IPS DF 4.7 (cell line): ENCODE measurements around the gene AZU1.

ENCODE experiments used
- DNase-seq: peaks from one replicate; pipeline ENCODE4 v3.0.0-alpha.2; 2013; ENCODE audit warnings: low spot score; ENCODE audit errors: extremely low read depth

The AZU1 gene

GRCh38 chr19:854549-854948 is 26.9 kb downstream of the AZU1 start:
- DNase-seq, result no peak

GRCh38 chr19:855142-855541 is 27.5 kb downstream of the AZU1 start:
- DNase-seq, result no peak

GRCh38 chr19:855566-856120 is 28.0 kb downstream of the AZU1 start:
- no peak for DNase-seq

GRCh38 chr19:858284-858683 is 30.6 kb downstream of the AZU1 start:
- DNase-seq, result no peak

- no peak for DNase-seq
Measured at GRCh38 chr19:858868-859843, 31.5 kb downstream of the AZU1 start, which contains the start of gene CFD. CFD (plus strand) TSS chr19:859664; CDS start chr19:859690, 26 bp downstream.

- DNase-seq, result no peak
Measured at GRCh38 chr19:861141-861755, 33.6 kb downstream of the AZU1 start.

- peak; percentile 51 for DNase-seq
Measured at GRCh38 chr19:861756-862580, 34.3 kb downstream of the AZU1 start.

GRCh38 chr19:862581-863314 is 35.1 kb downstream of the AZU1 start:
- no peak for DNase-seq

GRCh38 chr19:863315-863620 is 35.6 kb downstream of the AZU1 start:
- no peak for DNase-seq

GRCh38 chr19:866769-867300 is 39.2 kb downstream of the AZU1 start:
- no peak for DNase-seq

- no peak for DNase-seq
Measured at GRCh38 chr19:867301-867793, 39.7 kb downstream of the AZU1 start.

GRCh38 chr19:867855-868457 is 40.3 kb downstream of the AZU1 start:
- DNase-seq, result no peak

GRCh38 chr19:868458-869244 is 41.0 kb downstream of the AZU1 start:
- no peak for DNase-seq

GRCh38 chr19:869245-870177 is 41.9 kb downstream of the AZU1 start:
- no peak for DNase-seq

- no peak for DNase-seq
Measured at GRCh38 chr19:870314-870713, 42.7 kb downstream of the AZU1 start.

- DNase-seq, result no peak
Measured at GRCh38 chr19:870963-871401, 43.3 kb downstream of the AZU1 start.

GRCh38 chr19:871446-872265 is 44.0 kb downstream of the AZU1 start:
- DNase-seq, result no peak
